Right lobe of liver (tissue), 6 donors: ENCODE measurements around the gene ID1. TPM values are rescaled to one million over a fixed set of nuclear protein-coding genes. Genes with fewer than 3 reads are reported as not detected.
"Not testable (repeated sequence)": the region's sequence is repeated elsewhere in the genome, so short reads cannot be mapped to it uniquely, and the experiment has no call there.

ENCODE experiments used
- ATAC-seq, 4 donors: fragments of 200-7000 bp; cut with Tn5 transposase; one replicate each; pipeline ENCODE4 v1.9.1; 2020; ENCODE audit warnings: mild to moderate bottlenecking in 4 of 4, moderate library complexity in 4 of 4
- DNase-seq, 3 donors: peaks; one replicate each; pipeline ENCODE4 v3.0.0-alpha.2; 2020
- H3K27ac ChIP-seq, 3 donors: fragments of 200-600 bp; one replicate each; pipeline ENCODE4 v1.8.0; 2022
- H3K27me3 ChIP-seq, 2 donors: fragments of 200-600 bp; one replicate each; pipeline ENCODE4 v1.8.0; 2022
- H3K36me3 ChIP-seq, 4 donors: fragments of 200-600 bp; sonication (generic) in 1 of 4; one replicate each; pipeline versions ENCODE4 v1.5.1 to v1.8.0; 2017 to 2022; ENCODE audit warnings: control low read depth in 1 of 4
- H3K4me1 ChIP-seq, 4 donors: fragments of 200-600 bp; sonication (generic) in 1 of 4; one replicate each; pipeline versions ENCODE4 v1.5.1 to v1.8.0; 2017 to 2022; ENCODE audit warnings: control low read depth in 1 of 4
- H3K4me3 ChIP-seq, 3 donors: fragments of 200-600 bp; one replicate each; pipeline ENCODE4 v1.8.0; 2022
- H3K9me3 ChIP-seq, 4 donors: fragments of 200-600 bp; sonication (generic) in 1 of 4; one replicate each; pipeline versions ENCODE4 v1.5.1 to v1.8.0; 2017 to 2022; ENCODE audit warnings: control low read depth in 1 of 4
- POLR2A ChIP-seq: fragments of 450-650 bp; IDR thresholded peaks from one replicate; pipeline ENCODE4 v1.6.1; 2017; ENCODE audit warnings: antibody characterized with exemption, mild to moderate bottlenecking
- whole genome bisulfite sequencing: methylation state at CpG from one replicate; pipeline ENCODE4 v1.1.6; 2018; ENCODE audit warnings: low coverage, low lambda C conversion rate; ENCODE audit not compliant: insufficient coverage; ENCODE audit errors: missing lambda C conversion rate; 5-methylcytosine and 5-hydroxymethylcytosine counted together
- intact Hi-C, 2 donors: fragments of 100-400 bp; cut with DNase I; formaldehyde crosslinking; loops; one replicate each; pipeline versions ENCODE4 v1.11.2 to v1.14.1; 2022
- total RNA-seq, 6 experiments: library from RNA; depleted of rRNA in 2 of 6; stranded (reverse); fragments of >200 nt in 2 of 6; fragmentation: NEBNext Ultra II Directional in 3 of 6; extraction: Animal tissue kit (Norgen Biotek cat#: 25700) in 3 of 6; gene quantifications; one replicate each; pipeline versions ENCODE4 v1.1.0 to v1.2.4, GENCODE V29; 2016 to 2023
- TF ChIP-seq, protein P1 (sequence below), 4 donors: fragments of 200-600 bp in 3 of 4; fragments of 450-650 bp in 1 of 4; IDR thresholded peaks; one replicate each; pipeline versions ENCODE4 v1.5.1 to v1.8.0; 2016 to 2022; ENCODE audit warnings: antibody characterized with exemption in 4 of 4, mild to moderate bottlenecking in 2 of 4
- donor health status: DM: no; HTN: yes; CAD: no.
- donor health status: DM: no; HTN: no; CAD: no.
- donor health status: DM: no; HTN: no; CAD: no.
- donor health status: DM: no; HTN: yes; CAD: no.
- donor health status: DM: no; HTN: yes; CAD: no.

Gene ID1
- total RNA-seq, 6 experiments from 2014 or later: 12.9 to 300 (median 35.0) TPM

DNA sequence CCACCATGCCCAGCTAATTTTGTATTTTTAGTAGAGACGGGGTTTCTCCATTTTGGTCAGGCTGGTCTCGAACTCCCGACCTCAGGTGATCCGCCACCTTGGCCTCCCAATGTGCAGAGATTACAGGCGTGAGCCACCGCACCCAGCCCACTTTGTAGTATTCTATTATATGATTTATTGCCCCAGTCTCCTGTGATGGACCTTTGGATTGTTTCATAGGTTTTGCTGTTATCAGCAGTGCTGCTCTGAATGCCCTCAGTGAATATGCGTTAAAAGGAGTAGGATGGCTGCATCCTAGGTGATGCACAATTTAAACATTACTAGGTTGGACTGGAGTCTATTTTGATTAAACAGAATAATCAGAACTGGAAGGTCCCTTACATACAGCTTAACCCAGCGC lies 10.3 kb downstream of the ID1 start:
- DNase-seq (no peak), ATAC-seq (no peak)
- peaks cover 0 to 22% (median 10%) of the 10 kb centered on the region in 4 donors for H3K4me1 ChIP-seq
- H3K4me3 ChIP-seq: no peak overlapping the region
- no peaks in the 10 kb centered on the region for H3K9me3 ChIP-seq
- 90% methylated on average over 7 of the region's 8 CpGs for WGBS
- no peak overlapping the region for H3K27ac ChIP-seq
- TF ChIP-seq, protein P1, sequence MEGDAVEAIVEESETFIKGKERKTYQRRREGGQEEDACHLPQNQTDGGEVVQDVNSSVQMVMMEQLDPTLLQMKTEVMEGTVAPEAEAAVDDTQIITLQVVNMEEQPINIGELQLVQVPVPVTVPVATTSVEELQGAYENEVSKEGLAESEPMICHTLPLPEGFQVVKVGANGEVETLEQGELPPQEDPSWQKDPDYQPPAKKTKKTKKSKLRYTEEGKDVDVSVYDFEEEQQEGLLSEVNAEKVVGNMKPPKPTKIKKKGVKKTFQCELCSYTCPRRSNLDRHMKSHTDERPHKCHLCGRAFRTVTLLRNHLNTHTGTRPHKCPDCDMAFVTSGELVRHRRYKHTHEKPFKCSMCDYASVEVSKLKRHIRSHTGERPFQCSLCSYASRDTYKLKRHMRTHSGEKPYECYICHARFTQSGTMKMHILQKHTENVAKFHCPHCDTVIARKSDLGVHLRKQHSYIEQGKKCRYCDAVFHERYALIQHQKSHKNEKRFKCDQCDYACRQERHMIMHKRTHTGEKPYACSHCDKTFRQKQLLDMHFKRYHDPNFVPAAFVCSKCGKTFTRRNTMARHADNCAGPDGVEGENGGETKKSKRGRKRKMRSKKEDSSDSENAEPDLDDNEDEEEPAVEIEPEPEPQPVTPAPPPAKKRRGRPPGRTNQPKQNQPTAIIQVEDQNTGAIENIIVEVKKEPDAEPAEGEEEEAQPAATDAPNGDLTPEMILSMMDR (IDR thresholded peaks at IDR 0.05): no peak
- no peak for TF ChIP-seq POLR2A
- H3K36me3 ChIP-seq: no peaks in the 10 kb centered on the region
- no peaks in the 10 kb centered on the region for H3K27me3 ChIP-seq
- intact Hi-C loops: loop anchor here in 1 of 2 donors (5.0 kb wide), 1 partner anchor 58 kb away; no protein-coding TSS in a partner anchor

DNA sequence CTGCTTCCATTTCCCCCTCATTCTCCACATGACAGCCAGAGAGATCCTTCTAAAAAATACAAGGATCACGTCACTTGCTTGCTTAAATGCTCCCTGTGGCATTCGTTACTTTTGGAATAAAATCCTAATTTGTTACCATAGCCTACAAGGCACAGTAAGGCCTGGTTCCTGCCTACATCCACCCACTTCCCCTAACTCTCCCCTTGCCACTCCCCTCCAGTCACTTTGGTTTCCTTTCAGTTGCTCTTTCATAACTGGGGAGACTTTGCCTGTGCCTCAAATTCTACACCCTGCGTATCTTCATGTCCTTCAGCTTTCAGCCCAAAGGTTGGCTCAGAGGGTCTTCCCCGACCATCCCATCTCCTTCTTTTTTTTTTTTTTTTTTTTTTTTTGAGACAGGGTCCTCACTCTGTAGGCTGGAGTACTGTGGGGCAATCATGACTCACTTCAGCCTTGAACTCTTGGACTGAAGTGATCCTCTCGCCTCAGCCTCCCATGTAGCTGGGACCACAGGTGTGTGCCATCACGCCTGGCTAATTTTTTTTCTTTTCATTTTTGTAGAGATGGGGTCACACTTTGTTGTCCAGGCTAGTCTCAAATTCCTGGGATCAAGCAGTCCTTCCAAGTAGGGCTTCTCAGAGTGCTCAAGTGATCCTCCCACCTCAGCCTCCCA lies 12.5 kb downstream of the ID1 start:
- Histone ChIP-seq H3K27ac (no peak overlapping the region), H3K36me3 (no peaks in the 10 kb centered on the region), H3K4me1 (peaks cover 0 to 3% (median 1%) of the 10 kb centered on the region in 4 donors), H3K9me3 (no peaks in the 10 kb centered on the region), H3K27me3 (no peaks in the 10 kb centered on the region), H3K4me3 (no peak overlapping the region)
- ATAC-seq (no peak), DNase-seq (no peak)
- no peak for TF ChIP-seq POLR2A
- TF ChIP-seq, protein P1 (IDR thresholded peaks at IDR 0.05): no peak
- 73% methylated on average over 6 of the region's 6 CpGs for WGBS
- intact Hi-C loops: loop anchor here in 1 of 2 donors (5.0 kb wide), 1 partner anchor 60 kb away; no protein-coding TSS in a partner anchor

DNA sequence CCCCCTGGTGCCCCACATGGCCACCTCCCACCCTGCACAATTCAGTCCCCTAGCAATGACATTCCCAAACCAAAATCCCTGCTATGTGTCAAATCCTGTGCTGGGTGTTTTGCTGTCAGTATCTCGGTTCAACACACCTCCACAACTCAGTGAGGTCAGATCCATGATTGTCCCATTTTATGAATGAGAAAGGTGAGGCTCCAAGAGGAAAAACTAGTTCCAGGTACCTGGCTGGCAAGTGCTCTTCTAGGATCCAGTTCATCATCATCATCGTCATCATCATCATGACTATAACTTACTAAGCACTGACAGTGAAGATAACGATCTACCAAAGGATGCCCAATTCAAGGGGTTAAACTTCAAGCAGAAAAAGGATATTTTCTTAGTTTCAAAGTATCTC lies 15.2 kb downstream of the ID1 start:
- no peak overlapping the region for H3K4me3 ChIP-seq
- WGBS: 80% methylated on average over 2 of the region's 3 CpGs
- TF ChIP-seq POLR2A: no peak
- TF ChIP-seq, protein P1 (IDR thresholded peaks at IDR 0.05): no peak
- no peak overlapping the region for H3K27ac ChIP-seq
- H3K4me1 ChIP-seq: peaks cover 0 to 3% (median 0%) of the 10 kb centered on the region in 4 donors
- no peaks in the 10 kb centered on the region for H3K27me3 ChIP-seq
- no peaks in the 10 kb centered on the region for H3K36me3 ChIP-seq
- no peak for ATAC-seq
- intact Hi-C loops: no loop called here
- no peak for DNase-seq
- no peaks in the 10 kb centered on the region for H3K9me3 ChIP-seq

DNA sequence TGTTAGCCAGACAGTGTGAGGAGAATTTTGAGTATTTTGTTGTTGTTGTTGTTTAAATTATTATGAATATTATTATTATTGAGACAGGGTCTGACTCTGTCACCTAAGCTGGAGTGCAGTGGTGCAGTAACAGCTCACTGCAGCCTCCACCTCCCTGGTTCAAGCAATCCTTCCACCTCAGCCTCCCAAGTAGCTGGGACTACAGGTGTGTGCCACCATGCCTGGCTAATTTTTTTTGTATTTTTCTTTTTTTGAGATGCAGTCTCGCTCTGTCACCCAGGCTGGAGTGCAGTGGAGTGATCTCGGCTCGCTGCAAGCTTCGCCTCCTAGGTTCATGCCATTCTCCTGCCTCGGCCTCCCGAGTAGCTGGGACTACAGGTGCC lies 18.0 kb downstream of the ID1 start:
- intact Hi-C loops, DNase-seq, H3K9me3 ChIP-seq, H3K4me1 ChIP-seq, ATAC-seq, H3K36me3 ChIP-seq, H3K27me3 ChIP-seq, H3K27ac ChIP-seq, H3K4me3 ChIP-seq: not testable (repeated sequence)
- no CpG with 5 or more reads among the region's 6 CpGs for WGBS

DNA sequence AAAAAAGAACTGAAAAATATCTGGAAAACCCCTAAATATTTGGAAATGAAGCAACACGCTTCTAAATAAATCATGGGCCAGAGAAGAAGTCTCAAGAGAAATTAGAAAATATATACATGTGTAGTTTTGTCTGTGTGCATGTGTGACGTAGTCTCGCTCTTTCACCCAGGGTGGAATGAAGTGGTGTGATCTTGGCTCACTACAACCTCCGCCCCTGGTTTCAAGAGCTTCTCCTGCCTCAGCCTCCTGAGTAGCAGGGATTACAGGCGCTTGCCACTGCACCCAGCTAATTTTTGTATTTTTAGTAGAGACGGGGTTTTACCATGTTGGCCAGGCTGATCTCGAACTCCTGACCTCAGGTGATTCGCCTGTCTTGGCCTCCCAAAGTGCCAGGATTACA lies 21.4 kb downstream of the ID1 start:
- 79% methylated on average over 8 of the region's 8 CpGs for WGBS
- intact Hi-C loops, ATAC-seq, H3K36me3 ChIP-seq, H3K4me1 ChIP-seq, DNase-seq, H3K27ac ChIP-seq, H3K27me3 ChIP-seq, H3K4me3 ChIP-seq, H3K9me3 ChIP-seq: not testable (repeated sequence)

DNA sequence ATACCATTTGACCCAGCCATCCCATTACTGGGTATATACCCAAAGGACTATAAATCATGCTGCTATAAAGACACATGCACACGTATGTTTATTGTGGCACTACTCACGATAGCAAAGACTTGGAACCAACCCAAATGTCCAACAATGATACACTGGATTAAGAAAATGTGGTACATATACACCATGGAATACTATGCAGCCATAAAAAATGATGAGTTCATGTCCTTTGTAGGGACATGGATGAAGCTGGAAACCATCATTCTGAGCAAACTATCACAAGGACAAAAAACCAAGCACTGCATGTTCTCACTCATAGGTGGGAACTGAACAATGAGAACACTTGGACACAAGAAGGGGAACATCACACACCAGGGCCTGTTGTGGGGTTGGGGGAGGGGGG lies 23.0 kb downstream of the ID1 start:
- intact Hi-C loops, H3K4me3 ChIP-seq, H3K36me3 ChIP-seq, DNase-seq, H3K27ac ChIP-seq, H3K9me3 ChIP-seq, ATAC-seq, H3K27me3 ChIP-seq, H3K4me1 ChIP-seq: not testable (repeated sequence)
- 31% methylated on average over 2 of the region's 2 CpGs for WGBS
